Keratinocyte (primary cell): Measurements from ENCODE around the gene EAPP. TPM values are rescaled to one million over a fixed set of nuclear protein-coding genes. Genes with fewer than 3 reads are reported as not detected.
"Not testable (repeated sequence)": the region's sequence is repeated elsewhere in the genome, so short reads cannot be mapped to it uniquely, and the experiment has no call there.

Source experiments
- DNase-seq: peaks from one replicate; pipeline ENCODE4 v3.0.0-alpha.2; 2011; ENCODE audit warnings: low read depth, missing footprints, low spot score
- FAIRE-seq: peaks from 2 replicates; lab custom pipeline; 2011; peaks lifted over from hg19 to GRCh38; lab: Jason Lieb, UNC
- H2AFZ ChIP-seq: 2 replicates; pipeline ENCODE4 v1.6.0; 2012; ENCODE audit warnings: low read length, control low read depth, inconsistent platforms; ENCODE audit not compliant: control insufficient read depth
- H3K27ac ChIP-seq: 2 replicates; pipeline ENCODE4 v1.5.1; 2011; ENCODE audit warnings: low read length; ENCODE audit not compliant: control insufficient read depth, insufficient read depth
- H3K27me3 ChIP-seq: 3 replicates; pipeline ENCODE4 v1.6.0; 2011; ENCODE audit warnings: low read length; ENCODE audit not compliant: control insufficient read depth, insufficient read depth; ENCODE audit errors: extremely low read depth
- H3K36me3 ChIP-seq, 2 experiments: 2 replicates in 1 of 2; 3 replicates in 1 of 2; pipeline ENCODE4 v1.5.1; 2011; ENCODE audit warnings: low read length in 2 of 2, mild to moderate bottlenecking in 1 of 2; ENCODE audit not compliant: control insufficient read depth in 2 of 2, insufficient read depth in 2 of 2; ENCODE audit errors: extremely low read depth in 1 of 2
- H3K4me1 ChIP-seq: 3 replicates; pipeline ENCODE4 v1.5.1; 2011; ENCODE audit warnings: low read length; ENCODE audit not compliant: control insufficient read depth, insufficient read depth; ENCODE audit errors: extremely low read depth
- H3K4me2 ChIP-seq: 3 replicates; pipeline ENCODE4 v1.6.0; 2011; ENCODE audit warnings: low read depth, low read length; ENCODE audit not compliant: control insufficient read depth, insufficient read depth; ENCODE audit errors: extremely low read depth
- H3K4me3 ChIP-seq, 3 experiments: fragments of 200-600 bp in 1 of 3; sonication (generic) in 1 of 3; 2 replicates in 2 of 3; 3 replicates in 1 of 3; pipeline ENCODE4 v1.5.1; 2011 to 2016; ENCODE audit warnings: low read length in 3 of 3, mild to moderate bottlenecking in 3 of 3, control low read depth in 2 of 3, inconsistent platforms in 1 of 3, low read depth in 1 of 3, mixed read lengths in 1 of 3, mixed run types in 1 of 3, moderate library complexity in 1 of 3; ENCODE audit not compliant: control insufficient read depth in 2 of 3, insufficient read depth in 2 of 3; ENCODE audit errors: extremely low read depth in 1 of 3
- H3K79me2 ChIP-seq: 2 replicates; pipeline ENCODE4 v1.6.0; 2012; ENCODE audit warnings: low read length; ENCODE audit not compliant: control insufficient read depth, insufficient read depth
- H3K9ac ChIP-seq: 3 replicates; pipeline ENCODE4 v1.6.0; 2011; ENCODE audit warnings: low read length; ENCODE audit not compliant: control insufficient read depth, insufficient read depth; ENCODE audit errors: extremely low read depth
- H3K9me1 ChIP-seq: 3 replicates; pipeline ENCODE4 v1.6.0; 2011; ENCODE audit warnings: low read length; ENCODE audit not compliant: control insufficient read depth, insufficient read depth; ENCODE audit errors: extremely low read depth
- H3K9me3 ChIP-seq: 2 replicates; pipeline ENCODE4 v1.5.1; 2012; ENCODE audit warnings: low read depth, low read length; ENCODE audit not compliant: control insufficient read depth
- H4K20me1 ChIP-seq: 3 replicates; pipeline ENCODE4 v1.6.0; 2011; ENCODE audit warnings: low read length; ENCODE audit not compliant: control insufficient read depth, insufficient read depth; ENCODE audit errors: extremely low read depth
- EZH2 ChIP-seq: IDR thresholded peaks from one replicate; pipeline ENCODE4 v1.6.1; 2012; ENCODE audit warnings: inconsistent platforms, mild to moderate bottlenecking, low read length, moderate library complexity
- dilution Hi-C: fragments of 300-500 bp; cut with MboI; formaldehyde crosslinking; loops from one replicate; pipeline ENCODE4 v1.7.0; 2020; ENCODE audit warnings: low sequenced_read_pairs; ENCODE audit not compliant: extremely low pct_ligation_motif_present
- polyA plus RNA-seq, 5 experiments: library from polyadenylated mRNA; depleted of rRNA in 3 of 5; stranded (reverse) in 3 of 5; stranded (forward) in 1 of 5; unstranded in 1 of 5; fragments of >200 nt; gene quantifications; 1 replicate in 1 of 5; 2 replicates in 3 of 5; 3 replicates in 1 of 5; pipeline versions ENCODE4 v1.2.1 to v1.2.3, GENCODE V29; 2011 to 2012; ENCODE audit warnings: missing spikeins in 2 of 5, low read depth in 1 of 5, low replicate concordance in 1 of 5
- TF ChIP-seq, protein P1 (sequence below), 3 experiments: IDR thresholded peaks in 1 of 3; conservative IDR thresholded peaks in 1 of 3; optimal IDR thresholded peaks in 1 of 3; 2 replicates in 2 of 3; 3 replicates in 1 of 3; pipeline versions ENCODE3 to v1.5.1; 2011; ENCODE audit warnings: low read length in 3 of 3, mild to moderate bottlenecking in 3 of 3, moderate library complexity in 2 of 3, control low read depth in 1 of 3, inconsistent platforms in 1 of 3; ENCODE audit not compliant: insufficient read depth in 2 of 3; ENCODE audit errors: extremely low read depth in 1 of 3

EAPP gene
- polyA plus RNA-seq, 1 donor (not counting 4 experiments of a cell fraction or from before 2014, with no cell fraction given), result 45.3 TPM

DNA sequence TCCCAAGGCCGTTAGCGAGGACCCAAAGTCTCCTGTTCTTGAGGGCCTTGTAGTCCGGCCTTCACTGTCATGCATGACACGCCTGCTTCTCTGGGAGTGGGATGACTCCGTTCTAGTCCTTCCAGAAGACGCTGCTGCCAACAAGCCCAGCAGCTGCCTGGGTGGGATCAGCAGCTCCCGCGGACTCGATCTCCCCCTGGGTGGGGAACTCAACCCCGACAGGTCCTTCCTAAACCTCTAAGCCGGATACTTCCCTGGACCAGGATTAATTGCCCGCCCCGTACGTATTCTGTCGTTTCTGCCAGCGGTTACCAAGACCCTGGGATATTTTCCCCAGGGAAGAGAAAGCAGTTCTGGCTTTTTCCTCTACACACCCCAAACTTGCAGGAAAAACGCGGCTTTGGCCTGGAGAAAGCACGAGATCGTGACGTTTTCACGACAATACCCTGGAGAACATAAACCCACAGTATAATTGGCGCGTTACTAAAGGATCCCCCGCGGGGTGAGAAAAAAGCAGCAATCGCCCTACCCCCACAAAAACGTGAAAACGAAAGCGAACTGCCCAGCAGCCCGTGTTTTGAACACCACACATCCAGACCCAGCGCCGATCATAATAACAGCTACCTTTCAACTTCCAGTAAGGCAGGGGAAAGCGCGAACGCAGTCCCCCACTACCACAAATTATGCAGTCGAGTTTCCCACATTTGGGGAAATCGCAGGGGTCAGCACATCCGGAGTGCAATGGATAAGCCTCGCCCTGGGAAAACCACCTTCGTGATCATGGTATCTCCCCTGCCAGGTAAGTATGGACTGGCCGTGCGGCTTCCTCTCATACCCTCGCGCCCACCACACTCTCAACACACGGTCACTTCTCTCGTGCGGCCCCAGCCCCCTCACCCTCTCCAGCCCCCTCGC lies 16.3 kb upstream of the EAPP start:
- H3K9me3 ChIP-seq, H3K79me2 ChIP-seq, H4K20me1 ChIP-seq, H3K9me1 ChIP-seq, H2AFZ ChIP-seq, H3K4me3 ChIP-seq, H3K27me3 ChIP-seq, H3K9ac ChIP-seq, H3K4me2 ChIP-seq, H3K27ac ChIP-seq, dilution Hi-C loops, H3K4me1 ChIP-seq, DNase-seq, H3K36me3 ChIP-seq: not testable (repeated sequence)
- peak; percentile 39 for FAIRE-seq

DNA sequence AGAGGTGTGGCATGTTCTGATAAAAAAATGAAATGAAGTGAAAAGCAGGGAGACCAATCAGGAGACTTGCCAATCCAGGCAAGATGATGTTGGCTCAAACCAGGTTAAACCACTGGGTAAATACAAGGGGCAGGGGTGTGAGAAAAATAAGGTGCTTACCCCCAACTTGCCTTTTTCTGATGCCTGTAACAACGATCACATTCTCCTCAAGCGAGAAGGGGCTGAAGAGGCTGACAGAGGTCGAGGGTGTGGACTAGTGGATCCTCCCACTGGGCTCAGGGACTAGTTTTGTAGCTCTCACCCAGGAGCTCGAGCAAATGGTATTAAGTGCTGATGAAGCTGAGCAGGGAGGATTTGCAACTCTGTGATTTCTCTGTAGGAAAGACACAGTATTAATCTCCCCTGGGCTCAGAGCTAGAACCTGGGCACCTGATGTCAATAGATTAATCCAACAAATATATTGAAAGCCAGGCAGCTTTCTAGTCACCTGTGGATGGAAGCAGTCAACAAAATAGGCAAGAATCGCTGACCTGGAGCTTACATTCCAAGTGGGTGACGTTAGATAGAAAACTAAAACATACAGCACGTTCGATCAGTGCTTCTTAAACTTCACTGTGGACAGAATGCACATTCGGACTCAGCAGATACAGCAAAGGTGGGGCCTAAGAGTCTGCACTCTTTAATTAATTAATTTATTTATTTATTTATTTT lies 15.2 kb upstream of the EAPP start:
- Histone ChIP-seq H3K9me3 (no peaks in the 10 kb centered on the region), H3K9me1 (no peaks in the 10 kb centered on the region), H3K27me3 (no peaks in the 10 kb centered on the region), H3K27ac (peak overlapping the region; percentile 17), H3K4me1 (peaks cover 9% of the 10 kb centered on the region), H4K20me1 (no peaks in the 10 kb centered on the region), H2AFZ (no peak overlapping the region), H3K79me2 (no peaks in the 10 kb centered on the region), H3K36me3 (no peaks in the 10 kb centered on the region), H3K9ac (no peak overlapping the region), H3K4me2 (peak overlapping the region; percentile 52), H3K4me3 (peak overlapping the region in 1 of 3 experiments; percentile 11)
- FAIRE-seq, result no peak
- dilution Hi-C loops, result no loop called here
- TF ChIP-seq, protein P1, sequence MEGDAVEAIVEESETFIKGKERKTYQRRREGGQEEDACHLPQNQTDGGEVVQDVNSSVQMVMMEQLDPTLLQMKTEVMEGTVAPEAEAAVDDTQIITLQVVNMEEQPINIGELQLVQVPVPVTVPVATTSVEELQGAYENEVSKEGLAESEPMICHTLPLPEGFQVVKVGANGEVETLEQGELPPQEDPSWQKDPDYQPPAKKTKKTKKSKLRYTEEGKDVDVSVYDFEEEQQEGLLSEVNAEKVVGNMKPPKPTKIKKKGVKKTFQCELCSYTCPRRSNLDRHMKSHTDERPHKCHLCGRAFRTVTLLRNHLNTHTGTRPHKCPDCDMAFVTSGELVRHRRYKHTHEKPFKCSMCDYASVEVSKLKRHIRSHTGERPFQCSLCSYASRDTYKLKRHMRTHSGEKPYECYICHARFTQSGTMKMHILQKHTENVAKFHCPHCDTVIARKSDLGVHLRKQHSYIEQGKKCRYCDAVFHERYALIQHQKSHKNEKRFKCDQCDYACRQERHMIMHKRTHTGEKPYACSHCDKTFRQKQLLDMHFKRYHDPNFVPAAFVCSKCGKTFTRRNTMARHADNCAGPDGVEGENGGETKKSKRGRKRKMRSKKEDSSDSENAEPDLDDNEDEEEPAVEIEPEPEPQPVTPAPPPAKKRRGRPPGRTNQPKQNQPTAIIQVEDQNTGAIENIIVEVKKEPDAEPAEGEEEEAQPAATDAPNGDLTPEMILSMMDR (optimal IDR thresholded peaks at IDR 0.05 in 1 of 3, IDR thresholded peaks at IDR 0.05 in 1 of 3, conservative IDR thresholded peaks at IDR 0.05 in 1 of 3; ENCODE audit: extremely low read depth in 1 of 3, insufficient read depth in 2 of 3, low read length in 3 of 3), result no peak
- no peak for TF ChIP-seq EZH2
- no peak for DNase-seq

DNA sequence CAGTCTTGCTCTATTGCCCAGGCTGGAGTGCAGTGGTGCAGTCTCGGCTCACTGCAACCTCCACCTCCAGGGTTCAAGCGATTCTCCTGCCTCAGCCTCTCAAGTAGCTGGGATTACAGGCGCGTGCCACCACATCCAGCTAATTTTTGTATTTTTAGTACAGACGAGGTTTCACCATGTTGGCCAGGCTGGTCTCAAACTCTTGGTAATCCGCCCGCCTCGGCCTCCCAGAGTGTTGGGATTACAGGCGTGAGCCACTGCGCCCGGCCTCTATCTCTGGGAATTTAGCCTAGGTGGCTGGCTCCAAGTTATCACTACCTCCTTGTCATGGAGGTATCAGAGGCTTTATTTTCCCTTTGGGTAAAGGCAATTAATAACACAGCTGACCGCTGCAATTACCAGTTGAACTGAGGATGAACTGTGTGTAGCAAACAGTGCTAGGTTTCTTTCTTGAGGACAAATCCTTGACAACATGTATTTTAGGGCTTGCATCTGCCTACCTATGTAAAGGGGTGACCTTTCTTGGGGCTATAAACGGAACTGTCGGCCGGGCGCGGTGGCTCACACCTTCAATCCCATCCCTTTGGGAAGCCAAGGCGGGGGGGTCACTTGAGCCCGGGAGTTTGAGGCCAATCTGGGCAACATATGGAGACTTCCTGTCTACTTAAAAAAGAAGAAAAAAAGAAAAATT lies 9.9 kb upstream of the EAPP start:
- H3K9me3 ChIP-seq, H2AFZ ChIP-seq, H3K9me1 ChIP-seq, H3K79me2 ChIP-seq, H3K27ac ChIP-seq, H3K27me3 ChIP-seq, H3K36me3 ChIP-seq, FAIRE-seq, H3K9ac ChIP-seq, DNase-seq, H3K4me3 ChIP-seq, H3K4me1 ChIP-seq, H3K4me2 ChIP-seq, H4K20me1 ChIP-seq, dilution Hi-C loops: not testable (repeated sequence)
